HEK293T (cell line): ENCODE results near the gene CABLES2.

Experiments
- CTCF ChIA-PET: fragments of 350-600 bp; formaldehyde crosslinking; extraction: SDS; loops from one replicate; lab custom pipeline; 2021; ENCODE audit warnings: antibody characterized with exemption, inconsistent platforms; lab: Yijun Ruan, JAX
- POLR2A ChIA-PET: fragments of 350-600 bp; formaldehyde crosslinking; extraction: SDS; loops from one replicate; lab custom pipeline; 2020; ENCODE audit warnings: antibody characterized with exemption, inconsistent platforms; lab: Yijun Ruan, JAX
- DNase-seq: peaks from one replicate; pipeline ENCODE4 v3.0.0; 2012; ENCODE audit warnings: mixed read lengths; ENCODE audit errors: extremely low spot score
- ARNT ChIP-seq: fragments of 450-650 bp; IDR thresholded peaks from 2 replicates; pipeline ENCODE4 v1.6.1; 2017; ENCODE audit warnings: mild to moderate bottlenecking
- BHLHE40 ChIP-seq: fragments of 450-650 bp; IDR thresholded peaks from 2 replicates; pipeline ENCODE4 v1.6.1; 2016; ENCODE audit warnings: mild to moderate bottlenecking, moderate library complexity, borderline replicate concordance
- CTBP1 ChIP-seq: fragments of 450-650 bp; IDR thresholded peaks from 2 replicates; pipeline ENCODE4 v1.6.1; 2016; ENCODE audit warnings: borderline replicate concordance
- ELF4 ChIP-seq: fragments of 450-650 bp; IDR thresholded peaks from 2 replicates; pipeline ENCODE4 v1.6.1; 2017; ENCODE audit warnings: antibody characterized with exemption
- FOXA1 ChIP-seq: fragments of 450-650 bp; IDR thresholded peaks from 2 replicates; pipeline ENCODE4 v1.6.1; 2016; ENCODE audit warnings: mild to moderate bottlenecking
- FOXK2 ChIP-seq: fragments of 450-650 bp; IDR thresholded peaks from 2 replicates; pipeline ENCODE4 v1.6.1; 2016; ENCODE audit warnings: mild to moderate bottlenecking
- FOXM1 ChIP-seq: fragments of 450-650 bp; IDR thresholded peaks from 2 replicates; pipeline ENCODE4 v1.6.1; 2017; ENCODE audit warnings: mild to moderate bottlenecking, borderline replicate concordance
- HDGF ChIP-seq: fragments of 450-650 bp; IDR thresholded peaks from 2 replicates; pipeline ENCODE4 v1.6.1; 2017; ENCODE audit warnings: antibody characterized with exemption, borderline replicate concordance
- L3MBTL2 ChIP-seq: fragments of 450-650 bp; conservative IDR thresholded peaks from 2 replicates; pipeline ENCODE4 v1.6.1; 2016; ENCODE audit warnings: mild to moderate bottlenecking
- LEF1 ChIP-seq: fragments of 450-650 bp; IDR thresholded peaks from 2 replicates; pipeline ENCODE4 v1.6.1; 2017; ENCODE audit warnings: mild to moderate bottlenecking, borderline replicate concordance
- NFRKB ChIP-seq: fragments of 450-650 bp; IDR thresholded peaks from 2 replicates; pipeline ENCODE4 v1.6.1; 2016; ENCODE audit warnings: mild to moderate bottlenecking, moderate library complexity
- PKNOX1 ChIP-seq: fragments of 450-650 bp; IDR thresholded peaks from 2 replicates; pipeline ENCODE4 v1.6.1; 2016
- SP1 ChIP-seq: fragments of 450-650 bp; IDR thresholded peaks from 2 replicates; pipeline ENCODE4 v1.6.1; 2017
- SUZ12 ChIP-seq: fragments of 450-650 bp; IDR thresholded peaks from 2 replicates; pipeline ENCODE4 v1.6.1; 2016; ENCODE audit warnings: mild to moderate bottlenecking
- TARDBP ChIP-seq: fragments of 450-650 bp; IDR thresholded peaks from 2 replicates; pipeline ENCODE4 v1.6.1; 2016
- ZNF384 ChIP-seq: fragments of 450-650 bp; IDR thresholded peaks from 2 replicates; pipeline ENCODE4 v1.6.1; 2016

Gene CABLES2

GRCh38 chr20:62370807-62371587 is 36.1 kb downstream of the CABLES2 start:
- POLR2A ChIA-PET, result interaction anchor here (1.6 kb wide), 1 partner anchor 16 kb away, joined by 4 read pairs; the partner anchor contains the start of gene RPS21
- no peak for DNase-seq
- CTCF ChIA-PET, result interaction anchor here (1.1 kb wide), 1 partner anchor 12 kb away, joined by 5 read pairs; no protein-coding TSS in a partner anchor

DNA sequence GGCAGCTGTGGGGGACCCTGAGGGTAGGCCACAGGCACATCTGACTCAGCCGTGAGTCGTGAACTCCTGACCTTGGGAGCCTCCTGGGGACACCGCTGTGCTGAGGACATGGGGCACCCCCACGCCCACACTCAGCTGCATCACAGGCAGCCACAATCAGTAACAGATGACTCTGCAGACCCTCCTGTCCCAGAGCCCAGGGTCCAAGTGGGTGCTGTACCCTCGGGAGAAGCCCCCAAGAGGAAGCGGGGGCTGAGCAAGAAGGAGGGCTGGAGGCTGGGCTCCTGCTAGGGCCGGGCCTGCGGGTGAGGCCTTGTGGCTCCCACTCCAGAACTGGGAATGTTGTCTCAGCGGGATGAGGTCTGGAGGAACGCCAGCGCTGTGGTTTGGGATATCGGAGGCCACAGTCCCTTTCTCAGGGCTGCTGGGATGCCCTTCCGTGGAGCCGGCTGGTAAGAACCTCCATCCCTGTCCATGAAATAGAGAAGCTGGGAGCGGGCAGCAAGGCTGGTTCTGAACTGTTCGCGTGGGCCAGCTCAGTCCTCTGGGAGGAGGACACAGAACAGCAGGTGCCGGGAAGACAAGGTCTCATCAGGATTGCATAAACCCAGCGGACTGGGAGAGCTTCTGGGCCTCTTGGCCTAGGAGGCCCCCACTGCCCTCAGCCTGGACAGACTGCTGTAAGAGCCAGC is 36.8 kb downstream of the CABLES2 start:
- ChIA-PET POLR2A (interaction anchor here (1.6 kb wide), 1 partner anchor 16 kb away, joined by 4 read pairs; the partner anchor contains the start of gene RPS21), CTCF (interaction anchor here (1.5 kb wide), 1 partner anchor 68 kb away, joined by 5 read pairs; the partner anchor contains the start of gene ADRM1)
- no peak for TF ChIP-seq FOXK2
- no peak for TF ChIP-seq ARNT
- no peak for TF ChIP-seq CTBP1
- TF ChIP-seq ELF4, result no peak
- TF ChIP-seq BHLHE40, result no peak
- no peak for TF ChIP-seq FOXA1
- no peak for TF ChIP-seq ZNF384
- no peak for TF ChIP-seq HDGF
- TF ChIP-seq LEF1, result no peak
- TF ChIP-seq SP1, result no peak
- no peak for TF ChIP-seq NFRKB
- no peak for TF ChIP-seq TARDBP
- TF ChIP-seq PKNOX1, result no peak
- TF ChIP-seq FOXM1, result no peak
- TF ChIP-seq SUZ12, result no peak
- no peak for TF ChIP-seq L3MBTL2
- DNase-seq, result no peak

More at GRCh38 chr20:62370807-62371587, 36.1 kb downstream of the CABLES2 start:
- TF ChIP-seq ARNT (no peak), SP1 (no peak), SUZ12 (no peak), PKNOX1 (no peak), CTBP1 (no peak), FOXA1 (no peak), L3MBTL2 (no peak)

DNA sequence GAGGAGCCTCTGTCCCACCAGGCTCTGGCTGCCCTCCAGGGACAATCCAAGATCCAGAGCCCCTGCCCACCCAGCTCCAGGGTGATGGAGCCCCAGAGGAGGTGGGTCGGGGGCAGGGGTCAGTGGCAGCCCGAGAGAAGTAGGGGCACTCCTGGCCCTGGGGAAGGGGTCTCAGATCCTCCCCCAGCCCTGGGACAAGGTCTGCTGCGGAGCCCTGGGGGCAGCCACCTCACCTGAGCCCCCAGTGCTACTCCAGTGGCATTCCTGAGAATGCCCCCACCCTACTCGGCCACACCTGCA is 37.3 kb downstream of the CABLES2 start:
- POLR2A ChIA-PET, result no interaction called here
- DNase-seq, result no peak
- CTCF ChIA-PET, result interaction anchor here (1.5 kb wide), 1 partner anchor 67 kb away, joined by 5 read pairs; the partner anchor contains the start of gene ADRM1
- TF ChIP-seq LEF1, result no peak

DNA sequence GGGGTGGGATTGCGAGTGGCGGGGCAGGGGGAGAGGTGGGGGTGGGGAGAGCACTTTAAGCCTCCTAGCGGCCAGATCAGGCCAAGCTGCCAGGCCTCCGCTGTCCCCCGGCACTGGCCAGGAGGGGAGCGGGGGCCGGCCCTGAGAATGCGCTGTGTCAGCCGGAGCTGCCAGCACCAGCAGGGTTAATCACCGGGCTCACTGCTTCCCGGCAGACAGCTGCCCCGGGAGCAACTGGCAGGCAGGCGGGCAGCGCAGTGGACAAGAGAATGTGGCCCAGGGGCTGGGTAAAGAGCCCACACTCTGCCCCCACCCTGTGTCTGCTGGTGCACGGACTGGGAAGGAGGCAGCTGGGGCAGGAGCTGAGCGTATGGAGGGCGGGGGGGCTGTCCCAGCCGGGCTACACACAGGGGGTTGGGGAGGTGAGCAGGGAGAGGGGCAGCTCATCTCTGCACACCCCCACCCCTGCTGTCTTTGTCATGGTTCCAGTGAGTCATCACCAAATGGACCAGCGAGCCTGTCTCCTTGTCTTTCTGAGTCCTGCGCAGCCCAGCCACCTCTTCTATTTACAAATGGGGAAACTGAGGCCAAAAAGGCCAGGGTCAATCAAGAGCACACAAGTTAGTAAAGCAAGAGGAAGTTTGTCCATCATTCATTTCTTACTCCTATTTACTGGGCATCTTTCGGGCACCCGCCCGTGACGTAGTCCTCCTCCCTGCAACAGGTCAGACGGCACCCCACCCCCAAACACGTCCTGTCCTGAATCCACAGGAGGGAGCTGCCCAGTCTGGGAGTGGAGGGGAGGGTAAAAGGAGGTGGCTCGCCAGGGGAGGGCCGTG is 37.9 kb downstream of the CABLES2 start:
- TF ChIP-seq BHLHE40, result no peak
- TF ChIP-seq FOXK2, result no peak
- no peak for TF ChIP-seq FOXA1
- no peak for TF ChIP-seq HDGF
- ChIA-PET CTCF (interaction anchor here (0.6 to 1.5 kb wide), 5 partner anchors 13 to 345 kb away, joined by 3 to 9 read pairs (median 5); partner anchors contain the start of gene ADRM1), POLR2A (interaction anchor here (1.0 to 1.4 kb wide), 4 partner anchors 9 to 66 kb away, joined by 3 to 11 read pairs (median 7); partner anchors contain the start of genes ADRM1 and RPS21)
- peak; percentile 48 for DNase-seq

- no peak for TF ChIP-seq ZNF384
- no peak for TF ChIP-seq FOXM1
- no peak for TF ChIP-seq ARNT
- no peak for TF ChIP-seq TARDBP
- TF ChIP-seq HDGF, result no peak
- no peak for TF ChIP-seq PKNOX1
- TF ChIP-seq SUZ12, result no peak
- no peak for TF ChIP-seq NFRKB
- TF ChIP-seq ELF4, result no peak
- no peak for TF ChIP-seq BHLHE40
- no peak for TF ChIP-seq FOXA1
- TF ChIP-seq SP1, result no peak
- TF ChIP-seq LEF1, result no peak
- ChIA-PET CTCF (interaction anchor here (1.0 to 1.5 kb wide), 4 partner anchors 13 to 66 kb away, joined by 4 to 9 read pairs (median 5); partner anchors contain the start of gene ADRM1), POLR2A (interaction anchor here (1.0 to 1.4 kb wide), 4 partner anchors 10 to 66 kb away, joined by 3 to 11 read pairs (median 7); partner anchors contain the start of genes ADRM1 and RPS21)
- no peak for DNase-seq
Measured at GRCh38 chr20:62368392-62368975, 38.6 kb downstream of the CABLES2 start.
